Measurements from ENCODE around the gene PRDM10. TPM values are rescaled to one million over a fixed set of nuclear protein-coding genes. Genes with fewer than 3 reads are reported as not detected.

Gene PRDM10
- total RNA-seq = 1 to 10 TPM; 3.1 to 5.3 (median 3.3) TPM
- polyA plus RNA-seq = 1 to 10 TPM; 2.3 to 2.8 TPM

- TF ChIP-seq CTCF (IDR thresholded peaks at IDR 0.05) = no peak
- Histone ChIP-seq H3K9me3 (no peaks in the 10 kb centered on the region), H3K4me1 (peaks cover 0 to 14% (median 0%) of the 10 kb centered on the region in 3 donors), H3K27ac (peak within 1 kb of the TSS; percentile 98 to 100 (median 100)), H3K36me3 (no peaks in the 10 kb centered on the region), H3K4me3 (peak within 1 kb of the TSS; percentile 58 to 75 (median 68)), H3K27me3 (no peaks in the 10 kb centered on the region)
- peak; percentile 81 to 85 (median 82) for ATAC-seq
- peak; percentile 92 to 95 (median 92) for DNase-seq
- 0% methylated on average over 16 to 33 of the region's 33 CpGs for WGBS, 2 donors
- FAIRE-seq = no peak
- intact Hi-C loops (cut with DNase I) = no loop called here
These were observed at the start of gene PRDM10 for GRCh38 chr11:130002352-130002845. PRDM10 (minus strand) TSS chr11:130002835; CDS start chr11:129960964, 41,871 bp downstream.

GRCh38 chr11:130051082-130051481 lies 48.4 kb upstream of the PRDM10 start:
- intact Hi-C loops (cut with DNase I) = no loop called here
- Histone ChIP-seq H3K4me3 (no peak overlapping the region), H3K27me3 (no peaks in the 10 kb centered on the region), H3K36me3 (no peaks in the 10 kb centered on the region), H3K9me3 (no peaks in the 10 kb centered on the region), H3K27ac (no peak overlapping the region), H3K4me1 (no peaks in the 10 kb centered on the region)
- WGBS, 2 donors = 83 to 89% methylated on average over 1 of the region's 1 CpG
- FAIRE-seq = no peak
- no peak for TF ChIP-seq CTCF (IDR thresholded peaks at IDR 0.05)
- peak in 2 of 4 donors; percentile 70 to 74 for ATAC-seq
- no peak for DNase-seq

GRCh38 chr11:130050257-130050656 lies 47.6 kb upstream of the PRDM10 start:
- no peak overlapping the region for H3K4me3 ChIP-seq
- no peak for TF ChIP-seq CTCF (IDR thresholded peaks at IDR 0.05)
- no peak overlapping the region for H3K27ac ChIP-seq
- FAIRE-seq = no peak
- intact Hi-C loops (cut with DNase I) = no loop called here
- H3K36me3 ChIP-seq = no peaks in the 10 kb centered on the region
- no peaks in the 10 kb centered on the region for H3K27me3 ChIP-seq
- no peak for DNase-seq
- no peaks in the 10 kb centered on the region for H3K4me1 ChIP-seq
- 70 to 71% methylated on average over 2 of the region's 2 CpGs for WGBS, 2 donors
- peak in 3 of 4 donors; percentile 46 to 83 (median 82) for ATAC-seq
- no peaks in the 10 kb centered on the region for H3K9me3 ChIP-seq

- intact Hi-C loops (cut with DNase I) = loop anchor here in 1 of 3 donors (5.0 kb wide), 1 partner anchor 42 kb away; no protein-coding TSS in a partner anchor
- H3K4me1 ChIP-seq = no peaks in the 10 kb centered on the region
- FAIRE-seq (no peak), ATAC-seq (peak in 1 of 4 donors; percentile 57), DNase-seq (no peak)
- no peak overlapping the region for H3K4me3 ChIP-seq
- no peak overlapping the region for H3K27ac ChIP-seq
- H3K9me3 ChIP-seq = no peaks in the 10 kb centered on the region
- WGBS, 2 donors = 82 to 100% methylated on average over 1 of the region's 1 CpG
- H3K36me3 ChIP-seq = no peaks in the 10 kb centered on the region
- no peaks in the 10 kb centered on the region for H3K27me3 ChIP-seq
- no peak for TF ChIP-seq CTCF (IDR thresholded peaks at IDR 0.05)
These were observed 46.7 kb upstream of the PRDM10 start for GRCh38 chr11:130049328-130049771.

GRCh38 chr11:130047141-130047540 lies 44.5 kb upstream of the PRDM10 start:
- 74 to 76% methylated on average over 1 of the region's 1 CpG for WGBS, 2 donors
- no peaks in the 10 kb centered on the region for H3K4me1 ChIP-seq
- no peak overlapping the region for H3K4me3 ChIP-seq
- FAIRE-seq (peak; percentile 5), ATAC-seq (no peak), DNase-seq (no peak)
- intact Hi-C loops (cut with DNase I) = loop anchor here in 1 of 3 donors (5.0 kb wide), 1 partner anchor 40 kb away; no protein-coding TSS in a partner anchor
- no peaks in the 10 kb centered on the region for H3K36me3 ChIP-seq
- no peak for TF ChIP-seq CTCF (IDR thresholded peaks at IDR 0.05)
- H3K27me3 ChIP-seq = no peaks in the 10 kb centered on the region
- no peaks in the 10 kb centered on the region for H3K9me3 ChIP-seq
- no peak overlapping the region for H3K27ac ChIP-seq
